Mucosa of stomach (tissue), 1 donor: ENCODE measurements around the gene PDGFRB.
A peak's percentile ranks its signal among the peaks of the same experiment; 100 is the strongest.

Experiments used
- H3K27me3 ChIP-seq: one replicate; pipeline ENCODE4 v1.7.0; 2013; ENCODE audit warnings: mild to moderate bottlenecking, low read length; ENCODE audit not compliant: control insufficient read depth, insufficient read depth
- H3K36me3 ChIP-seq: one replicate; pipeline ENCODE4 v1.7.0; 2013; ENCODE audit warnings: low read length; ENCODE audit not compliant: control insufficient read depth, insufficient read depth
- H3K4me1 ChIP-seq: one replicate; pipeline ENCODE4 v1.7.0; 2013; ENCODE audit warnings: mild to moderate bottlenecking, low read length; ENCODE audit not compliant: control insufficient read depth, insufficient read depth
- H3K4me3 ChIP-seq: one replicate; pipeline ENCODE4 v1.7.0; 2013; ENCODE audit warnings: low read length
- H3K9ac ChIP-seq: one replicate; pipeline ENCODE4 v1.7.0; 2013; ENCODE audit warnings: mild to moderate bottlenecking, low read length, moderate library complexity
- H3K9me3 ChIP-seq: one replicate; pipeline ENCODE4 v1.7.0; 2013; ENCODE audit warnings: mild to moderate bottlenecking, low read length, moderate library complexity; ENCODE audit not compliant: control insufficient read depth
- donor health status: Pancreatic carcinoma.

Gene PDGFRB

GRCh38 chr5:150147670-150148069 is 8.0 kb downstream of the PDGFRB start:
- H3K9me3 ChIP-seq, result no peaks in the 10 kb centered on the region
- no peak overlapping the region for H3K9ac ChIP-seq
- H3K4me1 ChIP-seq, result peaks cover 10% of the 10 kb centered on the region
- H3K4me3 ChIP-seq, result no peak overlapping the region
- H3K36me3 ChIP-seq, result no peaks in the 10 kb centered on the region
- H3K27me3 ChIP-seq, result peaks cover 3% of the 10 kb centered on the region

- H3K36me3 ChIP-seq, result no peaks in the 10 kb centered on the region
- H3K4me3 ChIP-seq, result no peak overlapping the region
- H3K4me1 ChIP-seq, result peaks cover 10% of the 10 kb centered on the region
- H3K9ac ChIP-seq, result no peak overlapping the region
- H3K27me3 ChIP-seq, result no peaks in the 10 kb centered on the region
- H3K9me3 ChIP-seq, result no peaks in the 10 kb centered on the region
These were observed 8.6 kb downstream of the PDGFRB start for GRCh38 chr5:150146862-150147601.

GRCh38 chr5:150146235-150146634 is 9.4 kb downstream of the PDGFRB start:
- peaks cover 10% of the 10 kb centered on the region for H3K4me1 ChIP-seq
- H3K4me3 ChIP-seq, result no peak overlapping the region
- no peaks in the 10 kb centered on the region for H3K9me3 ChIP-seq
- H3K9ac ChIP-seq, result no peak overlapping the region
- H3K27me3 ChIP-seq, result no peaks in the 10 kb centered on the region
- H3K36me3 ChIP-seq, result no peaks in the 10 kb centered on the region

GRCh38 chr5:150144879-150145278 is 10.8 kb downstream of the PDGFRB start:
- peaks cover 16% of the 10 kb centered on the region for H3K4me1 ChIP-seq
- H3K9me3 ChIP-seq, result no peaks in the 10 kb centered on the region
- no peaks in the 10 kb centered on the region for H3K27me3 ChIP-seq
- H3K36me3 ChIP-seq, result no peaks in the 10 kb centered on the region
- H3K9ac ChIP-seq, result no peak overlapping the region
- no peak overlapping the region for H3K4me3 ChIP-seq

- Histone ChIP-seq H3K9me3 (no peaks in the 10 kb centered on the region), H3K4me3 (no peak overlapping the region), H3K27me3 (no peaks in the 10 kb centered on the region), H3K36me3 (no peaks in the 10 kb centered on the region), H3K9ac (peak overlapping the region; percentile 24), H3K4me1 (peaks cover 13% of the 10 kb centered on the region)
These were observed 11.3 kb downstream of the PDGFRB start for GRCh38 chr5:150144246-150144801.

- Histone ChIP-seq H3K4me1 (peaks cover 19% of the 10 kb centered on the region), H3K27me3 (no peaks in the 10 kb centered on the region), H3K9ac (peak overlapping the region; percentile 24), H3K4me3 (no peak overlapping the region), H3K9me3 (no peaks in the 10 kb centered on the region), H3K36me3 (no peaks in the 10 kb centered on the region)
These were observed 12.0 kb downstream of the PDGFRB start for GRCh38 chr5:150143350-150144245.

GRCh38 chr5:150142959-150143349 is 12.7 kb downstream of the PDGFRB start:
- Histone ChIP-seq H3K4me1 (peaks cover 25% of the 10 kb centered on the region), H3K36me3 (no peaks in the 10 kb centered on the region)

GRCh38 chr5:150142185-150142958 is 13.3 kb downstream of the PDGFRB start:
- H3K9me3 ChIP-seq, result no peaks in the 10 kb centered on the region
- no peaks in the 10 kb centered on the region for H3K27me3 ChIP-seq
- H3K36me3 ChIP-seq, result no peaks in the 10 kb centered on the region
- peaks cover 31% of the 10 kb centered on the region for H3K4me1 ChIP-seq
- no peak overlapping the region for H3K9ac ChIP-seq
- H3K4me3 ChIP-seq, result no peak overlapping the region

More at GRCh38 chr5:150142959-150143349, 12.7 kb downstream of the PDGFRB start:
- H3K9ac ChIP-seq, result no peak overlapping the region
- no peak overlapping the region for H3K4me3 ChIP-seq
- no peaks in the 10 kb centered on the region for H3K9me3 ChIP-seq
- no peaks in the 10 kb centered on the region for H3K27me3 ChIP-seq

- Histone ChIP-seq H3K4me3 (no peak overlapping the region), H3K4me1 (peaks cover 36% of the 10 kb centered on the region), H3K9ac (no peak overlapping the region), H3K27me3 (no peaks in the 10 kb centered on the region), H3K36me3 (no peaks in the 10 kb centered on the region), H3K9me3 (no peaks in the 10 kb centered on the region)
These were observed 14.0 kb downstream of the PDGFRB start for GRCh38 chr5:150141544-150142184.

- Histone ChIP-seq H3K27me3 (no peaks in the 10 kb centered on the region), H3K4me1 (peaks cover 36% of the 10 kb centered on the region), H3K4me3 (no peak overlapping the region), H3K9me3 (no peaks in the 10 kb centered on the region), H3K9ac (no peak overlapping the region), H3K36me3 (no peaks in the 10 kb centered on the region)
These were observed 14.8 kb downstream of the PDGFRB start for GRCh38 chr5:150140830-150141229.

GRCh38 chr5:150139334-150139733 is 16.3 kb downstream of the PDGFRB start:
- Histone ChIP-seq H3K4me3 (no peak overlapping the region), H3K4me1 (peaks cover 35% of the 10 kb centered on the region), H3K27me3 (no peaks in the 10 kb centered on the region), H3K9me3 (no peaks in the 10 kb centered on the region), H3K9ac (peak overlapping the region; percentile 5), H3K36me3 (no peaks in the 10 kb centered on the region)
